Upper lobe of left lung (tissue), 4 donors: ENCODE results near the gene HCK.
"Not testable (repeated sequence)": the region's sequence is repeated elsewhere in the genome, so short reads cannot be mapped to it uniquely, and the experiment has no call there.

Experiments
- CTCF ChIP-seq, 6 experiments: fragments of 450-650 bp in 4 of 6; fragments of 200-600 bp in 2 of 6; sonication (generic) in 2 of 6; IDR thresholded peaks; one replicate each; pipeline ENCODE4 v1.5.1; 2016 to 2019; ENCODE audit warnings: antibody characterized with exemption in 6 of 6
- POLR2AphosphoS5 ChIP-seq, 2 donors: sonication (generic); formaldehyde crosslinking; IDR thresholded peaks; one replicate each; pipeline ENCODE4 v1.5.1; 2017; ENCODE audit warnings: antibody characterized with exemption in 2 of 2

DNA sequence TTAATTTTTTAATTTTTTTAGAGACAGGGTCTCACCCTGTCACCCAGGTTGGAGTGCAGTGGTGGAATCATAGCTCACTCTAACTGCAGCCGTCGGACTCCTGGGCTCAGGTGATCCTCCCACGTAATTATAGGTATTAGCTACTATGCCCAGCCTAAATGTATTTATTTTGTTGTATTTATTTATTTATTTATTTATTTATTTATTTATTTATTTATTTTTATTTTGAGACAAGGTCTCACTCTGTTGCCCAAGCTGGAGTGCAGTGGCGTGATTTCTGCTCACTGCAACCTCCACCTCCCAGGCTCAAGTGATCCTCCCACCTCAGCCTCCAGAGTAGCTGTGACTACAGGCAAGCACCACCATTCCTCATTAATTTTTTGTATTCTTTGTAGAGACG is 66.4 kb downstream of the HCK start:
- not testable (repeated sequence) for TF ChIP-seq CTCF, POLR2AphosphoS5 (IDR thresholded peaks at IDR 0.05)
